Stimulated activated effector memory CD8-positive, alpha-beta T cell treated with anti-CD3 and anti-CD28 coated beads, Interleukin-12 subunit alpha, Interleukin-12 subunit beta, amount 100 ng/mL, for 72 hours (primary cell): ENCODE data around the gene OR13C5.
"Not testable (repeated sequence)": the region's sequence is repeated elsewhere in the genome, so short reads cannot be mapped to it uniquely, and the experiment has no call there.

Experiments used
- ATAC-seq: fragments of 150-1000 bp; cut with Tn5 transposase; 2 replicates; pipeline ENCODE4 v1.10.0; 2021
- DNase-seq, 2 donors: peaks; one replicate each; pipeline ENCODE4 v3.0.0; 2021 to 2022; ENCODE audit warnings: low spot score in 2 of 2
- H3K27ac Mint-ChIP-seq: one replicate; pipeline ENCODE4 v1.8.0; 2022; ENCODE audit warnings: mild to moderate bottlenecking, mixed read lengths
- H3K36me3 Mint-ChIP-seq: one replicate; pipeline ENCODE4 v1.8.0; 2022; ENCODE audit warnings: mild to moderate bottlenecking, mixed read lengths
- H3K4me1 Mint-ChIP-seq: one replicate; pipeline ENCODE4 v1.8.0; 2022; ENCODE audit warnings: mixed read lengths
- H3K4me3 Mint-ChIP-seq: one replicate; pipeline ENCODE4 v1.8.0; 2022; ENCODE audit warnings: mild to moderate bottlenecking, mixed read lengths
- H3K9me3 Mint-ChIP-seq: one replicate; pipeline ENCODE4 v1.8.0; 2022; ENCODE audit warnings: mixed read lengths

The OR13C5 gene

DNA sequence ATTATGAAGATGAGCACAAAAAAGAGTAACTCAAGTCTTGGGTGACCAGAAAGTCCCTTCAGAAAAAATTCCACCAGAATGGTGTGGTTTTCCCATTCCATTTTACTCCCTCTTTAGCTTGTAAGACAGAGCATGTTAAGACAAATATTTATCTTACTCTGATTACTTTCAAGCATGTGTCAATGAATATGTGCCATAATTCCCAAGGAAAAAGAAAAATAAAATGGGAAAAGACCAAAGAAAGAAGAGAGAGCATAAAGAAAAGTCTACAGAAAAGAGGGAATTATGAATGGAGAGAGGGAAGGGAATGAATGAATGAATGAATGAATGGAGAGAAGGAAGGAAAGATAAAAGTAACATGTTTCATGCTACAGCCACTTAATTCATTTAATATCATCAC, at the start of gene OR13C5:
Gene OR13C5, minus strand, starts transcription at position 101 of the 400 bp plus-strand sequence. Its CDS starts 0 bp downstream, at position 101.
- not testable (repeated sequence) for H3K9me3 Mint-ChIP-seq, H3K36me3 Mint-ChIP-seq, H3K4me1 Mint-ChIP-seq, H3K27ac Mint-ChIP-seq, H3K4me3 Mint-ChIP-seq, ATAC-seq, DNase-seq

DNA sequence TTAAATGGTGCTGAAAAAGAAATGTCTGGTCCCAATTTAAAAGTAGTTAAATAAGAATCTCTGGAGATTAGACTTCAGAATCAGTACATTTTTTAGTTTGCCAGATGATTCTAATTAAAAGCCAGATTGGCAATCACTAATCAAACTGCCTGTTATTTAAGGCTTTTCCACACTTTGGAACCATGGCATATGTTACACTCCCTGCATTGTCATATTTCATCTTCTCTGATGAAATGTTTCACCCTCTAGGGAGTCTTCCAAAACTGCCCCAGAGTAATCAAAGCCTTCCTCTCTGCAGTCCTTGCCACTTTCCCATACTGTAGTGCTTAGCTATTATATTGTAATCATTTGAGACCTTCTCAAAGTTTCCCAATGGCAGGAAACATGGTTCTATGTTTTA, 36.2 kb upstream of the OR13C5 start:
- no peak for ATAC-seq
- no peak for DNase-seq
- peaks cover 23% of the 10 kb centered on the region for H3K9me3 Mint-ChIP-seq

GRCh38 chr9:104633976-104634520, 34.8 kb upstream of the OR13C5 start:
- Mint-ChIP-seq H3K4me1 (no peaks in the 10 kb centered on the region), H3K27ac (no peak overlapping the region), H3K9me3 (peaks cover 18% of the 10 kb centered on the region), H3K36me3 (no peaks in the 10 kb centered on the region), H3K4me3 (no peak overlapping the region)
- ATAC-seq = no peak
- no peak for DNase-seq

More for the DNA sequence above, 36.2 kb upstream of the OR13C5 start:
- Mint-ChIP-seq H3K4me1 (no peaks in the 10 kb centered on the region), H3K4me3 (no peak overlapping the region), H3K36me3 (no peaks in the 10 kb centered on the region), H3K27ac (no peak overlapping the region)

DNA sequence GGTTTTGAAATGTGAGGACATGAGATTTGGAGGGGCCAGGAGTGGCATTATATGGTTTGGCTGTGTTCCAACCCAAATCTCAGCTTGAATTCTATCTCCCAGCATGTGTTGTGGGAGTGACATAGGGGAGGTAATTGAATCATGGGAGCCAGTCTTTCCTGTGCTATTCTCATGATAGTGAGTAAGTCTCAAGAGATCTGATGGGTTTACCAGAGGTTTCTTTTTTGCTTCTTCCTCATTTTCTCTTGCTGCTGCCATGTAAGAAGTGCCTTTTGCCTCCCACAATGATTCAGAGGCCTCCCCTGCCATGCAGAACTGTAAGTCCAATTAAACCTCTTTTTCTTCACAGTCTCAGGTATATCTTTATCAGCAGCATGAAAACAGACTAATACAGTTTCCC, 26.8 kb upstream of the OR13C5 start:
- H3K9me3 Mint-ChIP-seq, DNase-seq, H3K36me3 Mint-ChIP-seq, H3K4me1 Mint-ChIP-seq, H3K4me3 Mint-ChIP-seq, ATAC-seq, H3K27ac Mint-ChIP-seq: not testable (repeated sequence)

- H3K9me3 Mint-ChIP-seq = no peaks in the 10 kb centered on the region
- no peaks in the 10 kb centered on the region for H3K4me1 Mint-ChIP-seq
- H3K36me3 Mint-ChIP-seq = no peaks in the 10 kb centered on the region
- no peak for ATAC-seq
- H3K27ac Mint-ChIP-seq = no peak within 1 kb of the TSS
- H3K4me3 Mint-ChIP-seq = no peak within 1 kb of the TSS
- DNase-seq = no peak
Measured at GRCh38 chr9:104618104-104618503, 18.9 kb upstream of the OR13C5 start, which contains the start of gene OR13C9. Gene OR13C9, minus strand, starts transcription at chr9:104618204. Its CDS starts 0 bp downstream, at chr9:104618204.

- DNase-seq = no peak
- no peaks in the 10 kb centered on the region for H3K4me1 Mint-ChIP-seq
- no peak for ATAC-seq
- H3K27ac Mint-ChIP-seq = no peak overlapping the region
- H3K4me3 Mint-ChIP-seq = no peak overlapping the region
- H3K36me3 Mint-ChIP-seq = no peaks in the 10 kb centered on the region
- peaks cover 2% of the 10 kb centered on the region for H3K9me3 Mint-ChIP-seq
Measured at GRCh38 chr9:104617418-104617817, 18.2 kb upstream of the OR13C5 start.

- DNase-seq (no peak), ATAC-seq (no peak)
- H3K9me3 Mint-ChIP-seq = peaks cover 4% of the 10 kb centered on the region
- no peak overlapping the region for H3K4me3 Mint-ChIP-seq
- H3K36me3 Mint-ChIP-seq = no peaks in the 10 kb centered on the region
- H3K27ac Mint-ChIP-seq = no peak overlapping the region
- H3K4me1 Mint-ChIP-seq = no peaks in the 10 kb centered on the region
Measured at GRCh38 chr9:104611213-104611612, 12.0 kb upstream of the OR13C5 start.

DNA sequence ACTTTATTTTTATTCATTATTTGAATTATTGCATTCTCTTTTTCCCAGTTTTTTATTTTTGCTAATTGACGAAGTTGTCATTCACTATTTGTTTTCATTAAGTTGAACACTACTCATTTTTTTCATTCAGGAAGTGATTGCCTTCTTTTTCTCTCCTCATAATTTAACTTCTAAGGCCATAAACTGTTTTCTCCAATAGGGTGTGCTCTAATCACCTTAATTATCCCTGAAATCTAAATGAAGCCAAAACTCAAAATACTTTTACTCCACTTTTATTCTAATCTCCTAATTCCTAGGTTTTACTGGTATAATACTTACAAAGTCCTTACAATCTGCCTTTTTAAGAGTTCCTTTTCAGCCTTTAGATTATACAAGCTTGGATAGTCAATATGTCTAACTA, 9.1 kb upstream of the OR13C5 start:
- Mint-ChIP-seq H3K4me3 (no peak overlapping the region), H3K4me1 (no peaks in the 10 kb centered on the region), H3K27ac (no peak overlapping the region), H3K36me3 (no peaks in the 10 kb centered on the region), H3K9me3 (peaks cover 4% of the 10 kb centered on the region)
- DNase-seq (no peak), ATAC-seq (no peak)

DNA sequence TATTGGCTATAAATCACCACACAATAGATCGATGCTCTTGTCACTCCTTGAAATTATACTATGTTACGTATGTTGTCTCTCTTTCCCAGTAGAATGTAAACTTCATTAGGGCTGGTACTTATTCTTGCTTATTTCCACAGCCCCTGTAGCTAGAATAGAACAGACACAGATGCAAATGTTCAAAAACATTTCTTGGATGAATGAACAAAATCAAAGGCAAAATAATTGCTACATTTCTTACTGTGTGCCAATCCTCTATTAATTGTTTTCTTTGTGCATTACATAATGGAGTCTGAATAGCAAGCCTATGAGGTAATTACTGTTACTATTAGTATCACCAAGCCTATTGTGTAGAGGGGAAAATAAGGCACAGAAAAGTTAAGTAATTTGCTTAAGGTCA, 6.9 kb upstream of the OR13C5 start:
- ATAC-seq = no peak
- H3K4me3 Mint-ChIP-seq = no peak overlapping the region

GRCh38 chr9:104605527-104605926, 6.3 kb upstream of the OR13C5 start, which contains the start of gene OR13C2:
Gene OR13C2, minus strand, starts transcription at chr9:104605627. Its CDS starts 0 bp downstream, at chr9:104605627.
- not testable (repeated sequence) for H3K36me3 Mint-ChIP-seq, H3K4me1 Mint-ChIP-seq, H3K4me3 Mint-ChIP-seq, ATAC-seq, H3K9me3 Mint-ChIP-seq, DNase-seq, H3K27ac Mint-ChIP-seq

More for the DNA sequence above, 6.9 kb upstream of the OR13C5 start:
- Mint-ChIP-seq H3K4me1 (no peaks in the 10 kb centered on the region), H3K27ac (no peak overlapping the region), H3K9me3 (peaks cover 2% of the 10 kb centered on the region), H3K36me3 (no peaks in the 10 kb centered on the region)
- no peak for DNase-seq

- Mint-ChIP-seq H3K4me3 (no peak overlapping the region), H3K4me1 (no peaks in the 10 kb centered on the region), H3K36me3 (no peaks in the 10 kb centered on the region), H3K27ac (no peak overlapping the region), H3K9me3 (peaks cover 2% of the 10 kb centered on the region)
- ATAC-seq (no peak), DNase-seq (no peak)
Measured at GRCh38 chr9:104604801-104605200, 5.6 kb upstream of the OR13C5 start.

- not testable (repeated sequence) for H3K27ac Mint-ChIP-seq, H3K9me3 Mint-ChIP-seq, H3K4me1 Mint-ChIP-seq, H3K36me3 Mint-ChIP-seq, H3K4me3 Mint-ChIP-seq, DNase-seq, ATAC-seq
Measured at GRCh38 chr9:104598749-104599148, 464 bp downstream of the OR13C5 start.

DNA sequence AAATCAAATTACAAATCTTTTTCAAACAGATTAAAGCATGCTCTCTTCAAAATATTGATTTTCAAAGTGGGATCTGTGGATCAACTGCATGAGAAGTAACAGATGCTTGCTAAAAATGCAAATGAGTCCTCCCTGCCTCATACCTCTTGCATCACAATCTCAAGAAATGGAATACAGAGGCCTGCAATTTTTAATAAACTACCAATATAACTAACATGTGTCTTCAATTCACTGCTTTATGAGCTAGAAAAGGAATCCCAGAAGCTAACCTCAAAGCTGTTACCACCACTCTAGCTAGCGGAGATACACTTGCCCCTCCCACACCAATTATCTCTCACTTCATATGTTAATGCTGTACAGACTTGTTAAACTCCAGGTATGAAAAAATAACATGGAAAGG, 9.6 kb downstream of the OR13C5 start:
- H3K36me3 Mint-ChIP-seq = no peaks in the 10 kb centered on the region
- no peak overlapping the region for H3K27ac Mint-ChIP-seq
- ATAC-seq = no peak
- H3K4me3 Mint-ChIP-seq = no peak overlapping the region
- peaks cover 10% of the 10 kb centered on the region for H3K9me3 Mint-ChIP-seq
- no peak for DNase-seq
- H3K4me1 Mint-ChIP-seq = no peaks in the 10 kb centered on the region

GRCh38 chr9:104586496-104587180, 12.6 kb downstream of the OR13C5 start:
- no peaks in the 10 kb centered on the region for H3K36me3 Mint-ChIP-seq
- peaks cover 2% of the 10 kb centered on the region for H3K9me3 Mint-ChIP-seq
- no peak for DNase-seq

DNA sequence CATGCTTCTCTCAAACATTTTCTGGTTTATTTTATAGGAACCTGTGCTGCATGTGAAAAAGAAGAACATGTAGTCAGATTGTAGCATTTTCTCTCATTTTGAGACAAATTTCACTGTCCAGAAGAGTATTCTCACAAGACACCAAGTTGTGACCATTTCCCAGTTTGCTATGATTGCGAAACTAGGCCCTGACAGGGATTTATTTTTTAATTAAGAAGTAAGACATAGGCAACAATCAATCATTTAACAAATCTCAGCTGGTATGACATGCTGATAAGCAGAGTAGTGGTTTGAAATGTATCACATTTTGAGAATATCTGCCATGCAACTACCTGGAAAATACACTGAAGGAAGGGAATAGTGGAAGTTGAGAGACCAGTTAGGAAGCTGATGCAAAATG, 18.7 kb downstream of the OR13C5 start:
- ATAC-seq = no peak
- no peak overlapping the region for H3K4me3 Mint-ChIP-seq

More at GRCh38 chr9:104586496-104587180, 12.6 kb downstream of the OR13C5 start:
- Mint-ChIP-seq H3K4me1 (no peaks in the 10 kb centered on the region), H3K4me3 (no peak overlapping the region), H3K27ac (no peak overlapping the region)
- no peak for ATAC-seq

GRCh38 chr9:104577263-104577662, 21.9 kb downstream of the OR13C5 start:
- Mint-ChIP-seq H3K36me3 (no peaks in the 10 kb centered on the region), H3K4me1 (no peaks in the 10 kb centered on the region), H3K27ac (no peak overlapping the region), H3K9me3 (peaks cover 8% of the 10 kb centered on the region), H3K4me3 (no peak overlapping the region)
- no peak for ATAC-seq
- DNase-seq = no peak

More for the DNA sequence above, 18.7 kb downstream of the OR13C5 start:
- DNase-seq = no peak
- Mint-ChIP-seq H3K9me3 (peaks cover 4% of the 10 kb centered on the region), H3K27ac (no peak overlapping the region), H3K36me3 (no peaks in the 10 kb centered on the region), H3K4me1 (no peaks in the 10 kb centered on the region)
